ENCODE measurements around the gene SRGN. TPM values are rescaled to one million over a fixed set of nuclear protein-coding genes. Genes with fewer than 3 reads are reported as not detected.

The SRGN gene
- total and polyA plus RNA-seq, 2 of the 13 experiments (the other 11 are each of a cell fraction or from before 2014, with no cell fraction given), result 0.09 TPM; not detected in 1

- TF ChIP-seq ZGPAT (CRISPR knock-in tag; IDR thresholded peaks at IDR 0.05), result no peak
- TF ChIP-seq KDM4B (CRISPR knock-in tag; IDR thresholded peaks at IDR 0.05), result no peak
- 0 out of 2 replicates have a peak, but pooled peaks have one; percentile 43 for TF ChIP-seq BRD4 (CRISPR knock-in tag; IDR thresholded peaks at IDR 0.05)
- 0 out of 2 replicates have a peak, but pooled peaks have one; percentile 21 for TF ChIP-seq HIVEP1 (CRISPR knock-in tag; IDR thresholded peaks at IDR 0.05)
- 0 out of 2 replicates have a peak, but pooled peaks have one; percentile 31 for TF ChIP-seq NR2F2 (IDR thresholded peaks at IDR 0.05; ENCODE audit: borderline replicate concordance, low read depth)
- TF ChIP-seq PATZ1 (CRISPR knock-in tag; IDR thresholded peaks at IDR 0.05), result 0 out of 2 replicates have a peak, but pooled peaks have one; percentile 33
- TF ChIP-seq ETV5 (CRISPR knock-in tag; IDR thresholded peaks at IDR 0.05; ENCODE audit: borderline replicate concordance), result peak; percentile 85
- no peak for TF ChIP-seq ZNF317 (CRISPR knock-in tag; IDR thresholded peaks at IDR 0.05)
- peak; percentile 40; the same call in 1 of the 2 replicates for TF ChIP-seq MAX (IDR thresholded peaks at IDR 0.05)
- peak; percentile 51; the same call in 1 of the 2 replicates for TF ChIP-seq NR2C2 (CRISPR knock-in tag; IDR thresholded peaks at IDR 0.05; ENCODE audit: borderline replicate concordance)
- 0 out of 2 replicates have a peak, but pooled peaks have one; percentile 16 for TF ChIP-seq MLX (CRISPR knock-in tag; IDR thresholded peaks at IDR 0.05)
- peak; percentile 32; the same call in 1 of the 2 replicates for TF ChIP-seq ZFX (CRISPR knock-in tag; IDR thresholded peaks at IDR 0.05; ENCODE audit: low read depth)
- no peak for TF ChIP-seq ZNF367 (CRISPR knock-in tag; IDR thresholded peaks at IDR 0.05; ENCODE audit: borderline replicate concordance)
- TF ChIP-seq SALL1 (CRISPR knock-in tag; IDR thresholded peaks at IDR 0.05), result peak; percentile 47; the same call in 1 of the 2 replicates
- no peak for TF ChIP-seq CENPBD1 (CRISPR knock-in tag; IDR thresholded peaks at IDR 0.05; ENCODE audit: borderline replicate concordance, low read depth)
- no peak; the same call in 1 of the 2 replicates for TF ChIP-seq SNAI1 (CRISPR knock-in tag; IDR thresholded peaks at IDR 0.05; ENCODE audit: borderline replicate concordance)
- no peak for TF ChIP-seq SOX6 (IDR thresholded peaks at IDR 0.05)
- 0 out of 2 replicates have a peak, but pooled peaks have one; percentile 13 for TF ChIP-seq SOX6 (CRISPR knock-in tag; IDR thresholded peaks at IDR 0.05)
- TF ChIP-seq HDAC2 (CRISPR knock-in tag; IDR thresholded peaks at IDR 0.05), result 0 out of 2 replicates have a peak, but pooled peaks have one; percentile 40
- no peak for TF ChIP-seq ZNF841 (CRISPR knock-in tag; IDR thresholded peaks at IDR 0.05; ENCODE audit: borderline replicate concordance)
- 0 out of 2 replicates have a peak, but pooled peaks have one; percentile 14 for TF ChIP-seq TFDP1 (CRISPR knock-in tag; IDR thresholded peaks at IDR 0.05; ENCODE audit: borderline replicate concordance)
- TF ChIP-seq PBX2 (CRISPR knock-in tag; IDR thresholded peaks at IDR 0.05), result no peak
- TF ChIP-seq HNF4A (CRISPR knock-in tag; IDR thresholded peaks at IDR 0.05), result peak; percentile 46; the same call in 1 of the 2 replicates
- peak; percentile 33; the same call in 1 of the 2 replicates for TF ChIP-seq ELF3 (CRISPR knock-in tag; IDR thresholded peaks at IDR 0.05)
Observed at GRCh38 chr10:69056129-69056528, 31.8 kb upstream of the SRGN start (continued).
